MM.1S (cell line): ENCODE results near the gene RSF1.

ENCODE experiments used
- EZH2 ChIP-seq: fragments of 300-600 bp; sonication (generic); optimal IDR thresholded peaks from 2 replicates; pipeline ENCODE3; 2017; ENCODE audit warnings: low read depth, mild to moderate bottlenecking, antibody characterized with exemption, low read length, mixed read lengths
- TF ChIP-seq, protein P1 (sequence below): fragments of 300-600 bp; sonication (generic); IDR thresholded peaks from 2 replicates; pipeline ENCODE4 v1.5.1; 2016; ENCODE audit warnings: antibody characterized with exemption, low read length, mixed read lengths

- TF ChIP-seq, protein P1, sequence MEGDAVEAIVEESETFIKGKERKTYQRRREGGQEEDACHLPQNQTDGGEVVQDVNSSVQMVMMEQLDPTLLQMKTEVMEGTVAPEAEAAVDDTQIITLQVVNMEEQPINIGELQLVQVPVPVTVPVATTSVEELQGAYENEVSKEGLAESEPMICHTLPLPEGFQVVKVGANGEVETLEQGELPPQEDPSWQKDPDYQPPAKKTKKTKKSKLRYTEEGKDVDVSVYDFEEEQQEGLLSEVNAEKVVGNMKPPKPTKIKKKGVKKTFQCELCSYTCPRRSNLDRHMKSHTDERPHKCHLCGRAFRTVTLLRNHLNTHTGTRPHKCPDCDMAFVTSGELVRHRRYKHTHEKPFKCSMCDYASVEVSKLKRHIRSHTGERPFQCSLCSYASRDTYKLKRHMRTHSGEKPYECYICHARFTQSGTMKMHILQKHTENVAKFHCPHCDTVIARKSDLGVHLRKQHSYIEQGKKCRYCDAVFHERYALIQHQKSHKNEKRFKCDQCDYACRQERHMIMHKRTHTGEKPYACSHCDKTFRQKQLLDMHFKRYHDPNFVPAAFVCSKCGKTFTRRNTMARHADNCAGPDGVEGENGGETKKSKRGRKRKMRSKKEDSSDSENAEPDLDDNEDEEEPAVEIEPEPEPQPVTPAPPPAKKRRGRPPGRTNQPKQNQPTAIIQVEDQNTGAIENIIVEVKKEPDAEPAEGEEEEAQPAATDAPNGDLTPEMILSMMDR, result no peak
- TF ChIP-seq EZH2, result no peak
Observed at GRCh38 chr11:77779935-77780334, 40.6 kb downstream of the RSF1 start.
